Measurements from ENCODE around the gene GET3.
A peak's percentile ranks its signal among the peaks of the same experiment; 100 is the strongest.

- TF ChIP-seq CTCF (IDR thresholded peaks at IDR 0.05) (no peak), POLR2AphosphoS5 (IDR thresholded peaks at IDR 0.05; ENCODE audit: insufficient read depth in 1 of 2, low read depth in 1 of 2) (peak; percentile 85 to 96), POLR2A (IDR thresholded peaks at IDR 0.05) (no peak)
These were observed 14.5 kb upstream of the GET3 start for GRCh38 chr19:12722566-12723380.
